Calu3 (cell line): ENCODE data around the gene HOXB6. TPM values are rescaled to one million over a fixed set of nuclear protein-coding genes. Genes with fewer than 3 reads are reported as not detected.

Source experiments
- BruUV-seq: library from RNA; stranded (reverse); fragments of 400-500 nt; replicated peaks from 2 replicates; lab custom pipeline; 2021; lab: Mats Ljungman, UMichigan
- CTCF ChIA-PET: fragments of 300-600 bp; sonication (Branson Sonifier 250); formaldehyde crosslinking; loops from one replicate; lab custom pipeline; 2022; ENCODE audit warnings: antibody characterized with exemption; lab: Charles Lee
- DNase-seq: peaks from one replicate; pipeline ENCODE4 v3.0.0; 2022
- H3K27ac Mint-ChIP-seq: one replicate; pipeline ENCODE4 v1.8.0; 2022; ENCODE audit warnings: mixed read lengths; ENCODE audit not compliant: unreplicated experiment
- H3K27me3 Mint-ChIP-seq: one replicate; pipeline ENCODE4 v1.8.0; 2022; ENCODE audit warnings: mixed read lengths; ENCODE audit not compliant: unreplicated experiment
- H3K36me3 Mint-ChIP-seq: one replicate; pipeline ENCODE4 v1.8.0; 2022; ENCODE audit warnings: mild to moderate bottlenecking, moderate library complexity, mixed read lengths; ENCODE audit not compliant: insufficient read depth, unreplicated experiment
- H3K4me1 Mint-ChIP-seq: one replicate; pipeline ENCODE4 v1.8.0; 2022; ENCODE audit warnings: mild to moderate bottlenecking, low read depth, mixed read lengths; ENCODE audit not compliant: unreplicated experiment
- H3K4me3 Mint-ChIP-seq: one replicate; pipeline ENCODE4 v1.8.0; 2022; ENCODE audit warnings: mild to moderate bottlenecking, low read depth, moderate library complexity, mixed read lengths; ENCODE audit not compliant: unreplicated experiment
- H3K9me3 Mint-ChIP-seq: one replicate; pipeline ENCODE4 v1.8.0; 2022; ENCODE audit warnings: low read depth, mixed read lengths; ENCODE audit not compliant: unreplicated experiment
- intact Hi-C: fragments of 100-400 bp; cut with micrococcal nuclease; formaldehyde crosslinking; loops from one replicate; pipeline ENCODE4 v1.10.0; 2022; ENCODE audit not compliant: unreplicated experiment
- total RNA-seq: library from RNA; stranded (reverse); gene quantifications from 2 replicates; pipeline ENCODE4 v1.2.3, GENCODE V29; 2022
- TF ChIP-seq, protein P1 (sequence below): fragments of 200-600 bp; IDR thresholded peaks from one replicate; pipeline ENCODE4 v1.8.0; 2022; ENCODE audit warnings: antibody characterized with exemption; ENCODE audit not compliant: unreplicated experiment

HOXB6 gene
- total RNA-seq, 1 experiment from 2014 or later: 140 TPM

DNA sequence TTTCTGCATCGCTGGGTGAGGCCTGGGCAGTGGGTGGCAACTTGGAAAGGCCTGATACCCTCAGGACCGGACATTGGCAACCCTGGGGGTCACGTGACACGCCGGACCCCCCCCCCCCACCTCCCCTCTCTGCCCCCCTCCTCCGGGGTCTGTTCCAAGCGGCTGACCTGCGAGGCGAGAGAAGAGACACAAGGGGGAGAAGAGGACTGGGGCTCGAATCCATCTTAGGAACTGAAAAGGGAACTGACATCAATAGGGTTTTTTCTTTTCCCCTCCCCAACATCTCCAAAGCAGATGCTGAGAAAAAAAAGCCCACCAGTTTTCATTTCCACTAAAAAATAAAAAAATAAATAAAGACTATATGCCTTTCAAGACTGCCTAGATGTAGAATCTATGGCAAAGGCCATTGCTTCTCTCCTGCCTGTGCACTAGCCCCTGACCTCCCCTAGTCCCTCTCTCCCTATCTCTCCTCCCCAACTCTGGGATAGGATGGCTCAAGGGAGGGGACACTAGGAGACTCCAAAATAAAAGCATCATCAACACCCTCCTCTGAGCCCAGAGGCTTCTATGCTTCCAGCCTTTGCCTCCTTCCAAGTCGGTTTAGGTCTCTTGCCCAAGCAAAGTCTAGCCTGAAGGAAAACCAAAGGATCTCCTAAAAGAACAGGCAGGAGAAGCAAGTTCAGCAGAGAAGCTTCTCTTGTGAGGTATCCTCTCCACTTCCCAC, 52.2 kb downstream of the HOXB6 start:
- peaks cover 38% of the 10 kb centered on the region for H3K4me1 Mint-ChIP-seq
- no peak for DNase-seq

DNA sequence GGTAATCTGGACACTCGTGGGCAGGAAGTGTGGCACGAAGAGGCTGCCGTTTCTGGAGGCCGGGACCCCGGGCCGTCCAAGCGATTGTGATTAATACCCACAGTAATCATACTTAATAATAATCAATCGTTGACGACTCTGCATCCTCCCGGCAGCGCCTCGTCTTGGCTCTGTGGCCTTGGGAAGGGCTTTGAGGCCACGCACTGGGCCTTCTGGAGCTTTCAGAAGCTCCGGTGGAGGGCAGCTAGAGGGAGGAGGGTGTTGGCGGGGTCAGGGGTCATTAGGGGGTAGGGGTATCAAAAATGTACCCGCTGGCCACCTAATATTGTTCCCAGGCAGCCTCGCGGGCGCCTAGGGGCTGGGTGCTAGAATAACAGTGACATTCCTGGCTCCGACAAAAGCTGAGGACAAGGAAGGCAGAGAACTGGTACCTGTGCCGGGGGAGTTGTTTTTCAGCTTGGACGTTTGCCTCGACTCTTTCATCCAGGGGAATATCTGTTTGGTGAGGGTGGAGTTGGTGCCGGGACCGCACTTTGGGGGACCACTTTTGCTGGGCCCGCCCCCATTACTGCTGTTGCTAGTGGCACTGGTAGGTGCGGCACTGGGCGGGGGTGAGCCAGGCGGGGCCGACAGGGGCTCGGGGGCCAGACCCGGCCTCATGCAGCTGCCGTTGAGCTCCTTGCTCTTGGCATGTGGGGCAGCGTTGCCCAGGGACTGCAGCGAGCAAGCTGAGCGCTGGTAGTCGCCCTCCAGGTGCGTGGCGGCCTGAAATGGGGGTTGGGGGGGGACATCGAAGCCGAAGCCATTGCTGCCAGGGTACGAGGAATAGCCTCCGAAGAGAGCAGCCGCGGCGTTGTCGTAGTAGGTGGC, 53.0 kb downstream of the HOXB6 start:
- Mint-ChIP-seq H3K9me3 (no peaks in the 10 kb centered on the region), H3K27me3 (no peaks in the 10 kb centered on the region), H3K36me3 (peaks cover 90% of the 10 kb centered on the region), H3K4me3 (peak overlapping the region; percentile 42), H3K4me1 (peaks cover 34% of the 10 kb centered on the region), H3K27ac (peak overlapping the region; percentile 65)
- TF ChIP-seq, protein P1, sequence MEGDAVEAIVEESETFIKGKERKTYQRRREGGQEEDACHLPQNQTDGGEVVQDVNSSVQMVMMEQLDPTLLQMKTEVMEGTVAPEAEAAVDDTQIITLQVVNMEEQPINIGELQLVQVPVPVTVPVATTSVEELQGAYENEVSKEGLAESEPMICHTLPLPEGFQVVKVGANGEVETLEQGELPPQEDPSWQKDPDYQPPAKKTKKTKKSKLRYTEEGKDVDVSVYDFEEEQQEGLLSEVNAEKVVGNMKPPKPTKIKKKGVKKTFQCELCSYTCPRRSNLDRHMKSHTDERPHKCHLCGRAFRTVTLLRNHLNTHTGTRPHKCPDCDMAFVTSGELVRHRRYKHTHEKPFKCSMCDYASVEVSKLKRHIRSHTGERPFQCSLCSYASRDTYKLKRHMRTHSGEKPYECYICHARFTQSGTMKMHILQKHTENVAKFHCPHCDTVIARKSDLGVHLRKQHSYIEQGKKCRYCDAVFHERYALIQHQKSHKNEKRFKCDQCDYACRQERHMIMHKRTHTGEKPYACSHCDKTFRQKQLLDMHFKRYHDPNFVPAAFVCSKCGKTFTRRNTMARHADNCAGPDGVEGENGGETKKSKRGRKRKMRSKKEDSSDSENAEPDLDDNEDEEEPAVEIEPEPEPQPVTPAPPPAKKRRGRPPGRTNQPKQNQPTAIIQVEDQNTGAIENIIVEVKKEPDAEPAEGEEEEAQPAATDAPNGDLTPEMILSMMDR: no peak
- DNase-seq: no peak
- CTCF ChIA-PET: no interaction called here
- intact Hi-C loops: no loop called here
- no TSS peak for BruUV-seq

More for the DNA sequence above, 52.2 kb downstream of the HOXB6 start:
- no peaks in the 10 kb centered on the region for H3K9me3 Mint-ChIP-seq
- H3K27ac Mint-ChIP-seq: peak overlapping the region; percentile 47
- peaks cover 90% of the 10 kb centered on the region for H3K36me3 Mint-ChIP-seq
- intact Hi-C loops: no loop called here
- H3K27me3 Mint-ChIP-seq: no peaks in the 10 kb centered on the region
- CTCF ChIA-PET: no interaction called here
- no TSS peak for BruUV-seq
- TF ChIP-seq, protein P1: no peak
- peak overlapping the region; percentile 64 for H3K4me3 Mint-ChIP-seq

DNA sequence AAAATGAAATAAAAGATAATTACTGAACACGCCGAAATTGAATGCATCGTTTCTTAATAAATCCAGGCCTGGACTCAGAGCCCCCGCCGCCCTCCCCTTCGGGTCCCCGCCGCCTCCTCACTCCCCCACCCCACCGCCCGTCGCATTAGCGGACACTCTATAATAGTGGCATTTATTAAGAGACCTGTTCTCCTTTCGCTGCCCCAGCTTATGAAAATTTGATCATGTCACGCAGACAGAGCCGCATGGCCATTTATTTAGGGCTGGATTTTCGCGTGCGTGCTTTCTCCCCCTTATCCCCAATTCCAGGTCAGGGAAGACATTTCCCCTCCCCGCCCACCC, 53.6 kb downstream of the HOXB6 start:
- no peak for DNase-seq
- no peak overlapping the region for H3K27ac Mint-ChIP-seq
- BruUV-seq: no TSS peak
- intact Hi-C loops: no loop called here
- H3K9me3 Mint-ChIP-seq: no peaks in the 10 kb centered on the region
- peaks cover 90% of the 10 kb centered on the region for H3K36me3 Mint-ChIP-seq
- H3K4me1 Mint-ChIP-seq: peaks cover 30% of the 10 kb centered on the region
- no peaks in the 10 kb centered on the region for H3K27me3 Mint-ChIP-seq
- no peak overlapping the region for H3K4me3 Mint-ChIP-seq
- CTCF ChIA-PET: no interaction called here
- TF ChIP-seq, protein P1: no peak

DNA sequence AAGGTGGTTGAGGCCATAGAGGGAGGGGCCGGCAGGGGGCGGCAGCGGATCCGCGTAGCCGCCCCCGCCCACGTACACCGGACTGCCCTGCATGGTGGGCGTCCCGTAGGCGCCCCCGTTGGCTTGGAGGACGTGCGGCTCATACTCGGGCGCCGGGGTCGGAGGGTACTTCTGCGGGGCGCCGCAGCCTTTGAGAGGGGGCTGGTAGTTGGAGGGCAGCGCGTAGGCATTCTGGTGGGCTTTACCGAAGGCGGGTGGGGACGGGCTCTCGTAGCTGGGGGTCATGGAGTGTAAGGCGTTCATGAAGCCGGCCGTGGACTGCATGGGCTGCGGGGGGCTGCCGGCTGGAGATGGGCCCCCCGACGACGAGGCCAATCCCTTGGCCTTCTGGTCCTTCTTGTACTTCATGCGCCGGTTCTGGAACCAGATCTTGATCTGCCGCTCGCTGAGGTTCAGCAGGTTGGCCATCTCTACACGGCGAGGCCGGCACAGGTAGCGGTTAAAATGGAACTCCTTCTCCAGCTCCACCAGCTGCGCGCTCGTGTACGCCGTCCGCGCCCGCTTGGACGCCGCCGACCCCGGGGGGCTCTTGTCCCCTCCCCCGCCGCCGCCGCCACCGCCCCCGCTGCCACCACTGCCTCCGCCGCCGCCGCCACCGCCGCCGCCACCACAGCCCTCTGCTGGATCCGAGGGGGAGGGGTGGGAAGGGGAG, 54.1 kb downstream of the HOXB6 start:
- H3K4me3 Mint-ChIP-seq: peak overlapping the region; percentile 16
- CTCF ChIA-PET: no interaction called here
- H3K36me3 Mint-ChIP-seq: peaks cover 87% of the 10 kb centered on the region
- DNase-seq: no peak
- peaks cover 30% of the 10 kb centered on the region for H3K4me1 Mint-ChIP-seq
- H3K9me3 Mint-ChIP-seq: no peaks in the 10 kb centered on the region
- peaks cover 1% of the 10 kb centered on the region for H3K27me3 Mint-ChIP-seq
- no TSS peak for BruUV-seq
- intact Hi-C loops: no loop called here
- H3K27ac Mint-ChIP-seq: peak overlapping the region; percentile 58
- TF ChIP-seq, protein P1: no peak
